Measurements from ENCODE around the gene GIMAP2. TPM values are rescaled to one million over a fixed set of nuclear protein-coding genes. Genes with fewer than 3 reads are reported as not detected.
"Not testable (repeated sequence)": the region's sequence is repeated elsewhere in the genome, so short reads cannot be mapped to it uniquely, and the experiment has no call there.

The GIMAP2 gene
- total and polyA plus RNA-seq, 8 donors, result 14.7 to 30.6 (median 17.5) TPM

GRCh38 chr7:150665896-150666295, 19.6 kb upstream of the GIMAP2 start:
- H3K4me1 ChIP-seq, result peaks cover 0 to 15% of the 10 kb centered on the region in 2 donors
- no peak for DNase-seq
- peak overlapping the region in 1 of 2 donors; percentile 46 for H3K27ac ChIP-seq
- H3K4me3 ChIP-seq, result no peak overlapping the region
- intact Hi-C loops (cut with DNase I), result no loop called here
- ATAC-seq, result peak; percentile 39
- H3K36me3 ChIP-seq, result no peaks in the 10 kb centered on the region
- no peak for TF ChIP-seq CTCF (IDR thresholded peaks at IDR 0.05)
- peaks cover 0 to 6% of the 10 kb centered on the region in 2 donors for H3K9me3 ChIP-seq
- H3K27me3 ChIP-seq, result no peaks in the 10 kb centered on the region

GRCh38 chr7:150666412-150666811, 19.1 kb upstream of the GIMAP2 start:
- no peak for TF ChIP-seq CTCF (IDR thresholded peaks at IDR 0.05)
- intact Hi-C loops (cut with DNase I), result no loop called here
- peaks cover 0 to 15% of the 10 kb centered on the region in 2 donors for H3K4me1 ChIP-seq

GRCh38 chr7:150668472-150668911, 17.0 kb upstream of the GIMAP2 start:
- H3K27ac ChIP-seq, result no peak overlapping the region
- no peak overlapping the region for H3K4me3 ChIP-seq
- no peaks in the 10 kb centered on the region for H3K36me3 ChIP-seq
- DNase-seq (no peak), ATAC-seq (no peak)
- peaks cover 0 to 6% of the 10 kb centered on the region in 2 donors for H3K9me3 ChIP-seq
- TF ChIP-seq CTCF (IDR thresholded peaks at IDR 0.05), result no peak
- intact Hi-C loops (cut with DNase I), result no loop called here
- H3K4me1 ChIP-seq, result peaks cover 0 to 15% of the 10 kb centered on the region in 2 donors
- H3K27me3 ChIP-seq, result no peaks in the 10 kb centered on the region

More at GRCh38 chr7:150666412-150666811, 19.1 kb upstream of the GIMAP2 start:
- peak overlapping the region in 1 of 2 donors; percentile 46 for H3K27ac ChIP-seq
- ATAC-seq (no peak), DNase-seq (no peak)
- H3K9me3 ChIP-seq, result peaks cover 0 to 6% of the 10 kb centered on the region in 2 donors
- no peaks in the 10 kb centered on the region for H3K27me3 ChIP-seq
- no peaks in the 10 kb centered on the region for H3K36me3 ChIP-seq
- no peak overlapping the region for H3K4me3 ChIP-seq

GRCh38 chr7:150668977-150669376, 16.5 kb upstream of the GIMAP2 start:
- DNase-seq (no peak), ATAC-seq (no peak)
- intact Hi-C loops (cut with DNase I), result no loop called here
- H3K4me3 ChIP-seq, result no peak overlapping the region
- peaks cover 0 to 6% of the 10 kb centered on the region in 2 donors for H3K9me3 ChIP-seq
- H3K27me3 ChIP-seq, result no peaks in the 10 kb centered on the region
- no peak overlapping the region for H3K27ac ChIP-seq
- H3K4me1 ChIP-seq, result peaks cover 0 to 15% of the 10 kb centered on the region in 2 donors
- no peaks in the 10 kb centered on the region for H3K36me3 ChIP-seq
- TF ChIP-seq CTCF (IDR thresholded peaks at IDR 0.05), result no peak

GRCh38 chr7:150671798-150672585, 13.5 kb upstream of the GIMAP2 start:
- H3K9me3 ChIP-seq; H3K4me3 ChIP-seq; H3K27me3 ChIP-seq; intact Hi-C loops (cut with DNase I); H3K27ac ChIP-seq; H3K36me3 ChIP-seq; ATAC-seq; DNase-seq: not testable (repeated sequence)
- H3K4me1 ChIP-seq, result peaks cover 0 to 16% of the 10 kb centered on the region in 2 donors

Data from left lung (tissue), 10 donors.